ENCODE measurements around the gene GPD1. TPM values are rescaled to one million over a fixed set of nuclear protein-coding genes. Genes with fewer than 3 reads are reported as not detected.
A peak's percentile ranks its signal among the peaks of the same experiment; 100 is the strongest.

GPD1 gene
- total RNA-seq, 1 donor from 2014 or later = not detected

DNA sequence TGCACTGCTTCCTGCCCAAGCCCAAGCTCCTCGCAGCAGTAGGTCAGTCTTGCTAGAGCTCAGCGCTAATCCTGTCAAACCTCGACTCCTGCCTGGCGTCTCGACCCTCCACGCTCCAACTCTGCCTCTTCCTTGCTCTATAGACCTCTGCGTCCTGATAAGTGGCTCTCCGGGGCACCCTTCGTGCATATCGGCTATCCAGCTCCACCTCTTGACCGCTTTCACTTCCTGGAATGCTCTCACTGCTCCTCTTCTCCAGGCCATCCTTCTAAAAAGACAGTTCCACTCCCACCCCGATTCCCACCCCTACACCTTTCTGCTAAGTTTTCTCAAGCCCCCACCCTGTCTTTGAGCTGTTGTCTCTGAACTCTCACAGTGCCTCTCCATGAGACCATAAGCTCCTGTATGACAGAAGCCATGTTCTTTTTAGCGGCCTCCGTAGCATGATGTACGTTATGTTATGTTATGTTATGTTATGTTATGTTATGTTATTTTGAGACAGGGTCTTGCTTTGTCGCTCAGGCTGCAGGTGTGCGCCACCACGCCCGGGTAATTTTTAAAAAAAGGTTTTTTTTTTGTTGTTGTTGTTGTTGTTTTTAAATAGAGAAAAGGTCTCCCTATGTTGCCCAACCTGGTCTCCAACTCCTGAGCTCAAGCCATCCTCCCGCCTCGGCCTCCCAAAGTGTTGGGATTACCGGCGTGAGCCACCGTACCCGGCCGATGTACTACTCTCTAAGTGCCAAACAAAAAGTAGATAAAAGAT, 8.8 kb downstream of the GPD1 start:
- Mint-ChIP-seq H3K9me3 (no peaks in the 10 kb centered on the region), H3K36me3 (peaks cover 1% of the 10 kb centered on the region), H3K4me1 (peaks cover 64% of the 10 kb centered on the region), H3K4me3 (peak overlapping the region; percentile 96), H3K27ac (peak overlapping the region; percentile 67), H3K27me3 (ENCODE audit: insufficient read depth, low read depth) (peaks cover 15% of the 10 kb centered on the region)
- Histone ChIP-seq H3K36me3 (no peaks in the 10 kb centered on the region), H3F3A (ENCODE audit: low read depth) (peaks cover 30% of the 10 kb centered on the region), H3K4me3 (peak overlapping the region; percentile 77), H3K9ac (peak overlapping the region; percentile 40), H3K4me2 (peak overlapping the region; percentile 82), H3K4me1 (peaks cover 22% of the 10 kb centered on the region), H3K79me2 (ENCODE audit: low read depth) (peaks cover 24% of the 10 kb centered on the region), H3K27ac (peak overlapping the region; percentile 85), H4K20me1 (ENCODE audit: low read depth) (no peaks in the 10 kb centered on the region), H3K9me3 (ENCODE audit: low read depth) (no peaks in the 10 kb centered on the region), H3K27me3 (no peaks in the 10 kb centered on the region), H2AFZ (replicated peaks) (peak overlapping the region; percentile 79)
- peak; percentile 86 for DNase-seq (ENCODE audit: low spot score)
- TF ChIP-seq, protein P1, sequence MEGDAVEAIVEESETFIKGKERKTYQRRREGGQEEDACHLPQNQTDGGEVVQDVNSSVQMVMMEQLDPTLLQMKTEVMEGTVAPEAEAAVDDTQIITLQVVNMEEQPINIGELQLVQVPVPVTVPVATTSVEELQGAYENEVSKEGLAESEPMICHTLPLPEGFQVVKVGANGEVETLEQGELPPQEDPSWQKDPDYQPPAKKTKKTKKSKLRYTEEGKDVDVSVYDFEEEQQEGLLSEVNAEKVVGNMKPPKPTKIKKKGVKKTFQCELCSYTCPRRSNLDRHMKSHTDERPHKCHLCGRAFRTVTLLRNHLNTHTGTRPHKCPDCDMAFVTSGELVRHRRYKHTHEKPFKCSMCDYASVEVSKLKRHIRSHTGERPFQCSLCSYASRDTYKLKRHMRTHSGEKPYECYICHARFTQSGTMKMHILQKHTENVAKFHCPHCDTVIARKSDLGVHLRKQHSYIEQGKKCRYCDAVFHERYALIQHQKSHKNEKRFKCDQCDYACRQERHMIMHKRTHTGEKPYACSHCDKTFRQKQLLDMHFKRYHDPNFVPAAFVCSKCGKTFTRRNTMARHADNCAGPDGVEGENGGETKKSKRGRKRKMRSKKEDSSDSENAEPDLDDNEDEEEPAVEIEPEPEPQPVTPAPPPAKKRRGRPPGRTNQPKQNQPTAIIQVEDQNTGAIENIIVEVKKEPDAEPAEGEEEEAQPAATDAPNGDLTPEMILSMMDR (IDR thresholded peaks at IDR 0.05) = no peak
- TF ChIP-seq EZH2phosphoT487 (IDR thresholded peaks at IDR 0.05) = no peak
- no peak for TF ChIP-seq EZH2 (IDR thresholded peaks at IDR 0.05)

DNA sequence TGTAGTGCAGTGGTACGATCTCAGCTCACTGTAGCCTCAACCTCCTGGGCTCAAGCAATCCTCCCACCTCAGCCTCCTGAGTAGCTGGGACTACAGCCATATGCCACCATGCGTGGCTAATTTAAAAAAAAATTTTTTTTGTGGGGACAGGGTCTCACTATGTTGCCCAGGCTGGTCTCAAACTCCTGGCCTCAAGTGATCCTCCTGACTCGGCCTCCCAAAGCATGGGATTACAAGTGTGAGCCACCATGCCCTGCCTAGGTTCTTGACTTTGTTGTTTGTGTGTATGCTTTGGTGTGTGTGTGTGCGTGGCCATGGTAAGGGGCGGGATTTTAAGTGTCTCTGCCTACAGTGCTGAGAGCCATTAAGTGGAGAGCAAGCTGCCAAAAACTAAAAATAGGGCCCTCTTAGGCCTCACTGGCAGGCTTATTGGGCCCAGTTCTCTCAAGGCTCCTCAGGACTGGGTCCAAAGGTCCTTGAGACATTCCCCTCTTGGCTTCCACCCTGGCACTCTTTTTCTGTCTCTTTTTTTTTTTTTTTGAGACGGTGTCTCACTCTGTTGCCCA, 13.3 kb downstream of the GPD1 start:
- H3K9me3 ChIP-seq (ENCODE audit: low read depth) = no peaks in the 10 kb centered on the region
- DNase-seq (ENCODE audit: low spot score) = no peak
- H3K9ac ChIP-seq = no peak overlapping the region
- Mint-ChIP-seq H3K36me3 (peaks cover 5% of the 10 kb centered on the region), H3K27ac (no peak overlapping the region), H3K4me1 (peaks cover 30% of the 10 kb centered on the region), H3K27me3 (ENCODE audit: insufficient read depth, low read depth) (peaks cover 6% of the 10 kb centered on the region), H3K4me3 (no peak overlapping the region), H3K9me3 (no peaks in the 10 kb centered on the region)
- no peak overlapping the region for H3K27ac ChIP-seq
- no peak overlapping the region for H2AFZ ChIP-seq (replicated peaks)
- H3K4me2 ChIP-seq = no peak overlapping the region
- no peak for TF ChIP-seq EZH2phosphoT487 (IDR thresholded peaks at IDR 0.05)
- TF ChIP-seq, protein P1 (IDR thresholded peaks at IDR 0.05) = no peak
- TF ChIP-seq EZH2 (IDR thresholded peaks at IDR 0.05) = no peak
- peaks cover 3% of the 10 kb centered on the region for H3K4me1 ChIP-seq
- peaks cover 11% of the 10 kb centered on the region for H3F3A ChIP-seq (ENCODE audit: low read depth)
- peaks cover 24% of the 10 kb centered on the region for H3K79me2 ChIP-seq (ENCODE audit: low read depth)
- no peaks in the 10 kb centered on the region for H3K36me3 ChIP-seq
- no peaks in the 10 kb centered on the region for H4K20me1 ChIP-seq (ENCODE audit: low read depth)
- no peaks in the 10 kb centered on the region for H3K27me3 ChIP-seq
- H3K4me3 ChIP-seq = no peak overlapping the region

DNA sequence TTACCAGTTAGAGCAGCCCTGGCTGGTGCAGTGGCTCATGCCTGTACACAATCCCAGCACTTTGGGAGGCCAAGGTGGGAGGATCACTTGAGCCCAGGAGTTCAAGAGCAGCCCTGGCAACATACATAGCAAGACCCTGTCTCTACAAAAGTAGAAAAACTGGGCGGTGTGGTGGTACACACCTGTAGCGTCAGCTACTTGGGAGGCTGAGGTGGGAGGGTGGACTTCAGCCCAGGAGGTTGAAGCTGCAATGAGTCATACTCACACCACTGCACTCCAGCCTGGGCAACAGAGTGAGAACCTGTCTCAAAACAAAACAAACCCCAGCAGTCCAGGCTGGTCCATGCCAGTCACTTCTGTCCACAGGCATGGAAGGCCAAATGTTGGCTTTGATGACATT, 15.6 kb downstream of the GPD1 start:
- H3K9me3 Mint-ChIP-seq = no peaks in the 10 kb centered on the region
- no peak overlapping the region for H3K27ac Mint-ChIP-seq
- Histone ChIP-seq H3K27me3 (no peaks in the 10 kb centered on the region), H3K4me1 (no peaks in the 10 kb centered on the region), H2AFZ (replicated peaks) (no peak overlapping the region), H3K36me3 (no peaks in the 10 kb centered on the region), H3F3A (ENCODE audit: low read depth) (no peaks in the 10 kb centered on the region), H3K4me2 (no peak overlapping the region), H4K20me1 (ENCODE audit: low read depth) (no peaks in the 10 kb centered on the region), H3K27ac (no peak overlapping the region), H3K9me3 (ENCODE audit: low read depth) (no peaks in the 10 kb centered on the region), H3K4me3 (no peak overlapping the region), H3K79me2 (ENCODE audit: low read depth) (peaks cover 6% of the 10 kb centered on the region), H3K9ac (no peak overlapping the region)
- TF ChIP-seq EZH2phosphoT487 (IDR thresholded peaks at IDR 0.05) (no peak), EZH2 (IDR thresholded peaks at IDR 0.05) (no peak)
- TF ChIP-seq, protein P1 (IDR thresholded peaks at IDR 0.05) = no peak
- H3K27me3 Mint-ChIP-seq (ENCODE audit: insufficient read depth, low read depth) = peaks cover 7% of the 10 kb centered on the region
- H3K4me1 Mint-ChIP-seq = peaks cover 18% of the 10 kb centered on the region
- H3K4me3 Mint-ChIP-seq = no peak overlapping the region
- no peak for DNase-seq (ENCODE audit: low spot score)
- peaks cover 12% of the 10 kb centered on the region for H3K36me3 Mint-ChIP-seq
